Parathyroid adenoma (tissue), 2 donors: ENCODE data around the gene VGF.
A peak's percentile ranks its signal among the peaks of the same experiment; 100 is the strongest.

Experiments used
- H2AFZ ChIP-seq: fragments of 300-600 bp; sonication (generic); one replicate; pipeline ENCODE4 v1.7.0; 2017; ENCODE audit warnings: antibody characterized with exemption, mild to moderate bottlenecking
- H3K27ac ChIP-seq: fragments of 300-600 bp; sonication (generic); one replicate; pipeline ENCODE4 v1.7.0; 2017
- H3K27me3 ChIP-seq: fragments of 300-600 bp; sonication (generic); one replicate; pipeline ENCODE4 v1.7.0; 2017; ENCODE audit warnings: low read length; ENCODE audit not compliant: control insufficient read depth, insufficient read depth
- H3K36me3 ChIP-seq: fragments of 300-600 bp; sonication (generic); one replicate; pipeline ENCODE4 v1.7.0; 2017; ENCODE audit warnings: low read length; ENCODE audit not compliant: control insufficient read depth, insufficient read depth
- H3K4me1 ChIP-seq: fragments of 300-600 bp; sonication (generic); one replicate; pipeline ENCODE4 v1.7.0; 2017; ENCODE audit warnings: control low read depth
- H3K4me2 ChIP-seq: fragments of 300-600 bp; sonication (generic); one replicate; pipeline ENCODE4 v1.7.0; 2017; ENCODE audit warnings: low read length
- H3K4me3 ChIP-seq: fragments of 300-600 bp; sonication (generic); one replicate; pipeline ENCODE4 v1.7.0; 2017; ENCODE audit warnings: low read depth, low read length
- H3K79me2 ChIP-seq: fragments of 300-600 bp; sonication (generic); one replicate; pipeline ENCODE4 v1.7.0; 2017; ENCODE audit warnings: control low read depth
- H3K9ac ChIP-seq: fragments of 300-600 bp; sonication (generic); one replicate; pipeline ENCODE4 v1.7.0; 2017; ENCODE audit warnings: mild to moderate bottlenecking
- H3K9me3 ChIP-seq: fragments of 300-600 bp; sonication (generic); one replicate; pipeline ENCODE4 v1.7.0; 2017; ENCODE audit warnings: low read length; ENCODE audit not compliant: control insufficient read depth
- CTCF ChIP-seq: fragments of 300-600 bp; sonication (generic); IDR thresholded peaks from one replicate; pipeline ENCODE4 v1.7.0; 2017; ENCODE audit warnings: antibody characterized with exemption, mild to moderate bottlenecking
- donor health status: primary hyperparathyroidism.

VGF gene

GRCh38 chr7:101125989-101126650 is 39.2 kb downstream of the VGF start:
- Histone ChIP-seq H3K36me3 (no peaks in the 10 kb centered on the region), H3K4me2 (peak overlapping the region; percentile 54), H3K79me2 (no peaks in the 10 kb centered on the region), H3K9ac (no peak overlapping the region), H3K9me3 (no peaks in the 10 kb centered on the region), H3K4me1 (peaks cover 8% of the 10 kb centered on the region), H3K27me3 (no peaks in the 10 kb centered on the region), H3K27ac (peak overlapping the region; percentile 11), H2AFZ (peak overlapping the region; percentile 68), H3K4me3 (no peak overlapping the region)
- TF ChIP-seq CTCF, result no peak

GRCh38 chr7:101124376-101125056 is 40.9 kb downstream of the VGF start:
- Histone ChIP-seq H3K36me3 (no peaks in the 10 kb centered on the region), H3K79me2 (no peaks in the 10 kb centered on the region), H2AFZ (no peak overlapping the region), H3K27me3 (no peaks in the 10 kb centered on the region), H3K4me2 (no peak overlapping the region), H3K4me1 (peaks cover 8% of the 10 kb centered on the region), H3K9ac (no peak overlapping the region), H3K4me3 (no peak overlapping the region), H3K27ac (no peak overlapping the region), H3K9me3 (no peaks in the 10 kb centered on the region)
- TF ChIP-seq CTCF, result no peak

- no peak overlapping the region for H3K4me2 ChIP-seq
- no peaks in the 10 kb centered on the region for H3K79me2 ChIP-seq
- no peak overlapping the region for H3K27ac ChIP-seq
- H3K4me1 ChIP-seq, result peaks cover 8% of the 10 kb centered on the region
- no peaks in the 10 kb centered on the region for H3K27me3 ChIP-seq
- no peak for TF ChIP-seq CTCF
- H3K9me3 ChIP-seq, result no peaks in the 10 kb centered on the region
- no peak overlapping the region for H2AFZ ChIP-seq
- no peak overlapping the region for H3K9ac ChIP-seq
- H3K4me3 ChIP-seq, result no peak overlapping the region
- H3K36me3 ChIP-seq, result no peaks in the 10 kb centered on the region
Measured at GRCh38 chr7:101123703-101124068, 41.7 kb downstream of the VGF start.

- Histone ChIP-seq H3K4me3 (no peak overlapping the region), H3K79me2 (no peaks in the 10 kb centered on the region), H3K4me1 (peaks cover 8% of the 10 kb centered on the region), H3K27ac (no peak overlapping the region), H3K36me3 (no peaks in the 10 kb centered on the region), H2AFZ (no peak overlapping the region), H3K9me3 (no peaks in the 10 kb centered on the region), H3K4me2 (no peak overlapping the region), H3K27me3 (no peaks in the 10 kb centered on the region), H3K9ac (no peak overlapping the region)
- no peak for TF ChIP-seq CTCF
Measured at GRCh38 chr7:101122933-101123702, 42.3 kb downstream of the VGF start.
